C1 segment of cervical spinal cord (tissue), 14 donors: ENCODE measurements around the gene LY6G6D.

ENCODE experiments used
- DNase-seq, 14 donors: peaks; one replicate each; lab custom pipeline; 2025; lab: John Stamatoyannopoulos, UW

LY6G6D gene

DNA sequence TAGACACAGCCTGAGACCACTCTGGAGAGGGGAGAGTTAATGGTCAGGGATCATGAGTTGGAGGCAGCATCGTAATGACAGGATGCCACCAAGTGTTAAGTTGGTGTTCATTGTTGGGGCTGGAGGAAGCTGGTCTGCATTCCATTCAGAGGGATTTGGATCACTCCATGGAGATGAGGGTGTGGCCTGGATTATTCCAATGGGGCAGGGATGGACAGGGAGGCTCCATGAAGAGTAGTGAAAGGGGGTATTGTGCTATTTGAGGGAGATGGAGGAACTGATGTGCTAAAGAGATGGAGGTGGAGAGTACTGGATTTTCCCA is 48.4 kb downstream of the LY6G6D start:
- no peak for DNase-seq

DNA sequence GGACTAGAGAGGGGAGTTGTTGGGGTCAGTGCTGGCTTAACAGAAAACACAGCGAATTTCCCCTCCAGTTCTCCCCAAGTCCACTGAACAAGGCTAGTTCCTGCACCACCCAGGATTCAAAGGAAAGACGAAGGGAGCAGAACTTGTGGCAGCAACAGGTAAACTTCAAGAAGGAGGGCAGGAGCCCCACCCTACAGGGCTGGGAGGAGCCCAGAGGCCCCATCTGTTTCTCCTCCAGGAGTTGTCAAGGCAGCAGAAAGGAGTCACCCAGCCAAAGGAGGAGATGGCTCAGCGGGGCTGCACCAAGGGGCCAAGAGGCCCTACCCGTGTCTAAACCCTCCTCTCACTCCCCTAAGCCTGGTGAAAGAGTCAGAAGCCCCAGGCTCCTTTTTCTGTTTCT is 49.0 kb downstream of the LY6G6D start:
- no peak for DNase-seq

DNA sequence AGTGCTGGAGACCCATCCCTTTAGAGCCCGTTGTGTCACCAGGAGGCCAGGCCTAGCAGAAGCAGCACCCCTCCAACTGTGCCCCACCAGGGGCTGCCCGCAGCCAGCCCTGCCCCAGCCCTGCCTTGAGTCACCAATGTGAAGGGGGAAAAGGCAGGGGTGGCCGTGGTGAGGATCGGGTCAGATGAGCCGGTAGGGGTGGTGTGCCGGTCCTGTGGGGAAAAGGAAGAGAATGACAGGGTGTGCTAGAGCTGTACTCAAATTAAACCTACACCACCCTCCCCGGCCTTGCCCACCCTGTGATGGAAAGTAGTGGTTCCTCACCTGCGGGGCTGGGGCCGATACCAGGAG is 50.4 kb downstream of the LY6G6D start:
- DNase-seq, result no peak

DNA sequence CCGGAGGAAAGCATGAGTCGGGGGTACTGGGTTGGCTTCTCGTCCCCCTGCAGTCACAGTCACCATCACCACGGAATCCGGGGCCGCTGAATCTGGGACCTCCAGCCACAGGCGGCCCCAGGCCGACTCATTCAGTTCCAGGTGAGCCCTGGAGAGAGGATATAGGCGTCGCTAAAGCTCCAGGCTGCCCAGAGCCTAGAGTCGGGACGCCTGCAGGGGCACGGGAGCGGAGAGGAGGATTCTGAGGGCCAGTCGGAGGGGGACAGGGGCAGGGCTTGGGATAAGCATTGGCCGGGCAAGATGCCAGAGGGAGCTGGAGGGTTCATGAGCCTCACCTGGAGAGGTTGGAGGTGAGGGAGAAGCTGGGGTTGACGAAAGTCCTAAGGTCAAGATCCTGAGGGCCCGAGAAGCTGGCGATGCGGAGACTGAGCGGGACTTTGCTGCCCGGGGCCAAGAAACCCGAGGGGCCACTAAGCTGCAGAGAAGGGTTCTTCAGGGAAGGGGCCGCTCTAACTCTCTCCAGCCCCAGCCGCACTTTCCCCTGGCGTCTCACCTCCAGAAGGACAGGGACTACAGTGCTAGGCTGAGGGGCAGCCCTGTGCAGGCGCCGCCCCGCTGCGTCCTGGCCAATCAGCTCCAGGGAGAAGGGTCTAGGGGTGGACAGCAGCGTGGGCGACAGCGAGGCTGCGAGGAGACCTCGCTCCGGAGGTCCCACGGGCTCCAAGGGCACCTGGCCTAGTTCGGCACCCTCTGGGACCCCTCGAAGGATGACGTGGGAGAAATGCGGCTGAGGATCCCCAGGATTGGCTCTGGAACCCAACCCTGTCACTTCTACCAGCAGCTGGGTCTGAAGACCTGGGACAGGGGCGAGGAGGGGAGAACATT is 51.0 kb downstream of the LY6G6D start:
- DNase-seq, result peak in 1 of 14 donors; percentile 12

DNA sequence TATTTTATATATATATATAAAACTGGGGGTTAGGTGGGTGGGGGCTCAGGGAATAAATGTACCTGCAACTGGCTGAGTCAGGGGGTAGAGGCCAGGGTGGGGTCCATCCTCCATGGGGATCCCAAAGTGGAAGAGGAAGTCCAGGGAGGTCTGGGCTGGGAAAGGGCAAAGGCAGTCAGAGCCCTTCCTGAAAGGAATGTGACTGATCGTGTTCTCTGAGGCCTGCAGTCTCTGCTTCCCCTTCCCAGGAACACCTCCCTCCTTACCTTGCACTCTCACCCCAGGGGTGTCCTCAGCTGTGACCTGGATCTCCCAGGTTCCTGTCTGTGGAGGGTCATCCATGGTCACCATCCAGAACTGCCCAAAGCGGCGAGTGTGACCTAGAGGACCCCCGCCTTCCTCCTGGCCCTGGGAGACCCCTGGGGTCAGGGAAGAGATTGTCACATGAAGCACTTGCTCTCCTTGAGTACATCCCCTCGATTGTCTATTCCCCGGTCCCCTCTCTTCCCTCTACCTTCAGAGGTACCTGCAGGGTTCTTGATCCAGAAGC is 52.0 kb downstream of the LY6G6D start:
- DNase-seq, result no peak
